Measurements from ENCODE around the gene ZNF511. TPM values are rescaled to one million over a fixed set of nuclear protein-coding genes. Genes with fewer than 3 reads are reported as not detected.

The ZNF511 gene
- total RNA-seq, 2 experiments from 2014 or later, result 68.8 to 95.0 TPM

DNA sequence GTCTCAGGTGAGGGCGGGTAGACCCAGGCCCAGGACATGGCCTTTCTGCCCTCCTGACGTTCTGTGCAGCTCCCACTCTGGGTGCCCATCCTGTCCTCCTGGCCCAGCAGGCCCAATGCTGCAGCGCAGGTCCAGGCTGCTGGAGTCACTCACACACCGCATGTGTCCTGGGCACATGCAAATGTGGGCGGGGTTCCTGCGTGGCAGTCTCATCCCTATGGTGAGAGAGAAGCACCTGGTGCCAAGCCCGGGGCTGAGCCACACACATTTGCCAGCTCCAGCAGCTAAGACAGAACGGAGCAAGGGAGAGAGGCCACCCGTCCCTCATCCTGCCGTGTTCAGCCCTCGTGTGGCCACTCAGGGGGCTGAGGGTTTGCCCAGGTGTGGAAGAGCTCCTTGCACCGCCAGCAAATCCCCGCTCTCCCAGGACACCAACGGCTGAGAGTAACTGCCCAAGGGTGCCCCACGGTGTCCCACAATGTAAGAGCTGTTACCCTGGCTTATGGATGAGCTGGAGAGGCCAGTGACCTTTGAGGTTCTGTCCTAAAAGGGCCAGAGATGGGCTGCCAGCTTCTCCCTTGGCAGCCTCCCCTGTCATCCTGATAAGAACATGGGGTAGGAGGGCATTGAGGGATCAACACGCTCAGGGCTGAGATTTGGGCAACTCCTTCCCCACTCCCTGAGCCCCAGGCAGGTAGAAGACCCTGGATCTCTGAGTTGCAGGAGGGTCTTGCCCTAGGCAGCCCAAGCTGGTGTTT, 44.7 kb downstream of the ZNF511 start:
- Histone ChIP-seq H3K9me3 (ENCODE audit: low read length) (no peaks in the 10 kb centered on the region), H2AFZ (ENCODE audit: low read length) (no peak overlapping the region), H3K79me2 (ENCODE audit: insufficient read depth, low read depth, low read length) (no peaks in the 10 kb centered on the region), H3K9me2 (ENCODE audit: insufficient read depth, low read length) (no peaks in the 10 kb centered on the region), H3K4me2 (ENCODE audit: low read length) (no peak overlapping the region), H3K36me3 (ENCODE audit: insufficient read depth, low read length) (no peaks in the 10 kb centered on the region), H4K20me1 (ENCODE audit: insufficient read depth, low read length) (no peaks in the 10 kb centered on the region), H3K27ac (ENCODE audit: low read depth, low read length, poor library complexity, severe bottlenecking) (no peak overlapping the region), H3K4me1 (ENCODE audit: insufficient read depth, low read length, poor library complexity, severe bottlenecking) (peaks cover 7% of the 10 kb centered on the region), H3K4me3 (ENCODE audit: low read depth, low read length, poor library complexity, severe bottlenecking) (no peak overlapping the region)
- BruUV-seq (replicated peaks), result no TSS peak
- POLR2A ChIA-PET, result interaction anchor here (0.6 kb wide), 1 partner anchor 53 kb away, joined by 5 read pairs; no protein-coding TSS in a partner anchor
- DNase-seq (ENCODE audit: low spot score), result no peak
- no peak for TF ChIP-seq EZH2phosphoT487 (IDR thresholded peaks at IDR 0.05; ENCODE audit: borderline replicate concordance, low read depth, low read length)
- TF ChIP-seq, protein P1, sequence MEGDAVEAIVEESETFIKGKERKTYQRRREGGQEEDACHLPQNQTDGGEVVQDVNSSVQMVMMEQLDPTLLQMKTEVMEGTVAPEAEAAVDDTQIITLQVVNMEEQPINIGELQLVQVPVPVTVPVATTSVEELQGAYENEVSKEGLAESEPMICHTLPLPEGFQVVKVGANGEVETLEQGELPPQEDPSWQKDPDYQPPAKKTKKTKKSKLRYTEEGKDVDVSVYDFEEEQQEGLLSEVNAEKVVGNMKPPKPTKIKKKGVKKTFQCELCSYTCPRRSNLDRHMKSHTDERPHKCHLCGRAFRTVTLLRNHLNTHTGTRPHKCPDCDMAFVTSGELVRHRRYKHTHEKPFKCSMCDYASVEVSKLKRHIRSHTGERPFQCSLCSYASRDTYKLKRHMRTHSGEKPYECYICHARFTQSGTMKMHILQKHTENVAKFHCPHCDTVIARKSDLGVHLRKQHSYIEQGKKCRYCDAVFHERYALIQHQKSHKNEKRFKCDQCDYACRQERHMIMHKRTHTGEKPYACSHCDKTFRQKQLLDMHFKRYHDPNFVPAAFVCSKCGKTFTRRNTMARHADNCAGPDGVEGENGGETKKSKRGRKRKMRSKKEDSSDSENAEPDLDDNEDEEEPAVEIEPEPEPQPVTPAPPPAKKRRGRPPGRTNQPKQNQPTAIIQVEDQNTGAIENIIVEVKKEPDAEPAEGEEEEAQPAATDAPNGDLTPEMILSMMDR (conservative IDR thresholded peaks at IDR 0.05; ENCODE audit: low read length), result no peak
- intact Hi-C loops (cut with micrococcal nuclease; ENCODE audit: unreplicated experiment), result no loop called here
- CTCF ChIA-PET (ENCODE audit: unreplicated experiment), result interaction anchor here (0.6 kb wide), 1 partner anchor 45 kb away, joined by 3 read pairs; no protein-coding TSS in a partner anchor

DNA sequence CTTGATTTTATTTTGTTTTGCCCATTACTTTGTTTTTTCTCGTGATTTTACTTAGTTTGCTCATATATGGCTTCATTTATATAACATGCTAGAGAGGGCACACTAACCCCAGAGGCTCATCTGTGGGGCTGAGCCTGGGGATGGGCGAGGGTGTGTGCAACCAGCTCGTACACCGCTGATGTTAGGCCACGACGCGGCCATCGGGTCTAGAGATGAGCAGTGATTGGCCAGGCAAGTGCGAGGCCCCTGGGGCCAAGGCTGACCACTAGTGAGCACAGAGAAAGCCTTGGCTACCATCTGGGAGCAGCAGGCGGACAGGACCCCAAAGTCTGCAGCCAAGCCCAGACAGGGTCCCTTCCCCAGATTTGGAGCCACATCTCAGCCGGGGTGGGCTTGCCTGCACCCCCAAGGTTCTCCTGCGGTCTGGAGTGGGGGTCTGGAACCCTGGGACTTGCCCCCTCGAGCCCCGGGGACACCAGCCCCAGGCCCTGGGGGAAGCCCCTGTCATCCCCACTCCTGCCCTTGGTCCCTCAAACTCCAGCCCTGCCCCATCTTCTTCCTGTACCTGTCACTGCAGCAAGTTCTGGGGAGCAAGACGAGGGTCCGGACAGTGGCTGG, 45.4 kb downstream of the ZNF511 start:
- Histone ChIP-seq H3K9me3 (ENCODE audit: low read length) (no peaks in the 10 kb centered on the region), H3K79me2 (ENCODE audit: insufficient read depth, low read depth, low read length) (no peaks in the 10 kb centered on the region), H3K4me3 (ENCODE audit: low read depth, low read length, poor library complexity, severe bottlenecking) (no peak overlapping the region), H3K4me1 (ENCODE audit: insufficient read depth, low read length, poor library complexity, severe bottlenecking) (peaks cover 7% of the 10 kb centered on the region), H3K27ac (ENCODE audit: low read depth, low read length, poor library complexity, severe bottlenecking) (no peak overlapping the region), H4K20me1 (ENCODE audit: insufficient read depth, low read length) (no peaks in the 10 kb centered on the region), H2AFZ (ENCODE audit: low read length) (no peak overlapping the region), H3K4me2 (ENCODE audit: low read length) (no peak overlapping the region), H3K36me3 (ENCODE audit: insufficient read depth, low read length) (no peaks in the 10 kb centered on the region), H3K9me2 (ENCODE audit: insufficient read depth, low read length) (no peaks in the 10 kb centered on the region)
- no peak for DNase-seq (ENCODE audit: low spot score)
- ChIA-PET CTCF (ENCODE audit: unreplicated experiment) (no interaction called here), POLR2A (interaction anchor here (0.6 kb wide), 1 partner anchor 52 kb away, joined by 5 read pairs; no protein-coding TSS in a partner anchor)
- intact Hi-C loops (cut with micrococcal nuclease; ENCODE audit: unreplicated experiment), result no loop called here
- no TSS peak for BruUV-seq (replicated peaks)
- TF ChIP-seq, protein P1 (conservative IDR thresholded peaks at IDR 0.05; ENCODE audit: low read length), result no peak
- no peak for TF ChIP-seq EZH2phosphoT487 (IDR thresholded peaks at IDR 0.05; ENCODE audit: borderline replicate concordance, low read depth, low read length)

Data from OCI-LY7 (cell line).